ENCODE results near the gene GRIPAP1.

GRCh38 chrX:49029876-49030275, 27.8 kb upstream of the GRIPAP1 start:
- TF ChIP-seq POLR2A (IDR thresholded peaks at IDR 0.05; ENCODE audit: low read depth, low read length) (no peak), POLR2AphosphoS5 (IDR thresholded peaks at IDR 0.05; ENCODE audit: low read depth, low read length) (no peak)

All from GM12891 (cell line).